ENCODE data around the gene ATAD2B. TPM values are rescaled to one million over a fixed set of nuclear protein-coding genes. Genes with fewer than 3 reads are reported as not detected.

The ATAD2B gene
- total RNA-seq, 1 experiment from 2014 or later = 19.7 TPM

GRCh38 chr2:23760736-23761135 lies 166.2 kb downstream of the ATAD2B start:
- intact Hi-C loops (cut with micrococcal nuclease) = loop anchor here (5.0 to 10.0 kb wide), 2 partner anchors 376 to 1403 kb away; partner anchors contain the start of gene KLHL29
- no TSS peak for BruUV-seq (replicated peaks)
- peaks cover 25% of the 10 kb centered on the region for H3K4me1 Mint-ChIP-seq (ENCODE audit: insufficient read depth, unreplicated experiment)
- H3K36me3 Mint-ChIP-seq (ENCODE audit: insufficient read depth, unreplicated experiment) = peaks cover 23% of the 10 kb centered on the region
- ChIA-PET CTCF (interaction anchor here (0.5 to 1.7 kb wide), 9 partner anchors 12 to 1519 kb away, joined by 3 to 6 read pairs (median 3); no protein-coding TSS in a partner anchor), POLR2A (interaction anchor here (0.8 kb wide), 1 partner anchor 15 kb away, joined by 3 read pairs; no protein-coding TSS in a partner anchor)
- no peaks in the 10 kb centered on the region for H3K9me3 Mint-ChIP-seq (ENCODE audit: unreplicated experiment)
- no peak overlapping the region for H3K4me3 Mint-ChIP-seq (ENCODE audit: unreplicated experiment)
- DNase-seq (ENCODE audit: unreplicated experiment) = peak; percentile 41
- H3K27me3 Mint-ChIP-seq (ENCODE audit: insufficient read depth, unreplicated experiment) = no peaks in the 10 kb centered on the region
- TF ChIP-seq CTCF (IDR thresholded peaks at IDR 0.05; ENCODE audit: unreplicated experiment) = no peak
- peak overlapping the region; percentile 82 for H3K27ac Mint-ChIP-seq (ENCODE audit: low read depth, unreplicated experiment)

DNA sequence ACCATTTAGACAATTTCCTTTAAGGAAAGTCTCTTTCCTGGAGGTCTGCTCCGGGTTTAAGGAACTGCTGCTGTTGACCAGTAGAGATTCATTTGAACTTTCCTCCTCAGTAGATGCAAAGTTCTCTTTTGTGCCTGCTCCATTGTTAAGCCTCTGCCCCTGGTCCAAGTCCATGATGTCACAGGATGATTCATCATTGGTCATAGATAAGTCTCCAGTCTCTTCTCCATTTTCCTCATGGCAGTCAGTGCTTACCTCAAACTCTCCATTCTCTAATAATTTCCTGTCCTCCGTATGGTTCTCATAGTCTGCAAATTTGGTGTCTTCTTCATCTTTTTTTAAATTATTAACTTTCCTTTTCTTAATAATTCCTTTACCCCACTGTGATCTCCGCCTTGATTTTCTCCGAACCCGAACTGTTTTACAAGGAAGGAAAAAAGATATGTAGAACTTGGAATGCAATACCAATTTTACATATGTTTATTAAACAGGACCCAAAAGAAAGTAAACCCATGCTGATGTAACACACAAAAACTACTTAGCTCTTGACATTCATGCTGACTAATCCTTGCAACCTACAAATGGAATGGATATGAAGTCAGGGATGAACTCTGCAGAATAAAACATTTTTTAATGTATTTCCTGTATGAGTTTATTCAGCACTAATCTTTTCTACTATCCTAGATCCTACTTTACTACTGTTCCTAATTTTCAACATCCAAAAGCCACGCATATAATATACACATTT lies 169.1 kb downstream of the ATAD2B start:
- TF ChIP-seq CTCF (IDR thresholded peaks at IDR 0.05; ENCODE audit: unreplicated experiment) = no peak
- intact Hi-C loops (cut with micrococcal nuclease) = no loop called here
- peak; percentile 80 for DNase-seq (ENCODE audit: unreplicated experiment)
- Mint-ChIP-seq H3K9me3 (ENCODE audit: unreplicated experiment) (no peaks in the 10 kb centered on the region), H3K27ac (ENCODE audit: low read depth, unreplicated experiment) (peak overlapping the region; percentile 82), H3K27me3 (ENCODE audit: insufficient read depth, unreplicated experiment) (no peaks in the 10 kb centered on the region), H3K4me3 (ENCODE audit: unreplicated experiment) (no peak overlapping the region), H3K4me1 (ENCODE audit: insufficient read depth, unreplicated experiment) (peaks cover 25% of the 10 kb centered on the region), H3K36me3 (ENCODE audit: insufficient read depth, unreplicated experiment) (peaks cover 28% of the 10 kb centered on the region)
- POLR2A ChIA-PET = interaction anchor here (0.5 to 2.2 kb wide), 7 partner anchors 9 to 585 kb away, joined by 3 to 14 read pairs (median 4); no protein-coding TSS in a partner anchor
- CTCF ChIA-PET = interaction anchor here (0.6 to 1.4 kb wide), 4 partner anchors 9 to 390 kb away, joined by 3 to 4 read pairs (median 3); no protein-coding TSS in a partner anchor
- BruUV-seq (replicated peaks) = TSS peak; percentile 51

GRCh38 chr2:23756593-23757292 lies 170.2 kb downstream of the ATAD2B start:
- no peak for DNase-seq (ENCODE audit: unreplicated experiment)
- H3K4me1 Mint-ChIP-seq (ENCODE audit: insufficient read depth, unreplicated experiment) = peaks cover 25% of the 10 kb centered on the region
- intact Hi-C loops (cut with micrococcal nuclease) = no loop called here
- ChIA-PET POLR2A (interaction anchor here (0.6 to 2.2 kb wide), 4 partner anchors 11 to 171 kb away, joined by 3 to 14 read pairs (median 4); partner anchors contain the start of gene ATAD2B), CTCF (interaction anchor here (0.7 to 1.5 kb wide), 4 partner anchors 9 to 1401 kb away, joined by 3 to 4 read pairs (median 4); no protein-coding TSS in a partner anchor)
- no peak overlapping the region for H3K4me3 Mint-ChIP-seq (ENCODE audit: unreplicated experiment)
- no TSS peak for BruUV-seq (replicated peaks)
- H3K27ac Mint-ChIP-seq (ENCODE audit: low read depth, unreplicated experiment) = peak overlapping the region; percentile 82
- H3K36me3 Mint-ChIP-seq (ENCODE audit: insufficient read depth, unreplicated experiment) = peaks cover 16% of the 10 kb centered on the region
- no peaks in the 10 kb centered on the region for H3K9me3 Mint-ChIP-seq (ENCODE audit: unreplicated experiment)
- H3K27me3 Mint-ChIP-seq (ENCODE audit: insufficient read depth, unreplicated experiment) = no peaks in the 10 kb centered on the region
- TF ChIP-seq CTCF (IDR thresholded peaks at IDR 0.05; ENCODE audit: unreplicated experiment) = no peak

GRCh38 chr2:23754970-23755369 lies 172.0 kb downstream of the ATAD2B start:
- no peak for DNase-seq (ENCODE audit: unreplicated experiment)
- Mint-ChIP-seq H3K27me3 (ENCODE audit: insufficient read depth, unreplicated experiment) (no peaks in the 10 kb centered on the region), H3K36me3 (ENCODE audit: insufficient read depth, unreplicated experiment) (peaks cover 18% of the 10 kb centered on the region), H3K4me3 (ENCODE audit: unreplicated experiment) (no peak overlapping the region), H3K27ac (ENCODE audit: low read depth, unreplicated experiment) (no peak overlapping the region), H3K4me1 (ENCODE audit: insufficient read depth, unreplicated experiment) (peaks cover 19% of the 10 kb centered on the region), H3K9me3 (ENCODE audit: unreplicated experiment) (no peaks in the 10 kb centered on the region)
- no TSS peak for BruUV-seq (replicated peaks)
- intact Hi-C loops (cut with micrococcal nuclease) = no loop called here
- POLR2A ChIA-PET = interaction anchor here (1.3 kb wide), 1 partner anchor 9 kb away, joined by 3 read pairs; no protein-coding TSS in a partner anchor
- CTCF ChIA-PET = interaction anchor here (0.6 kb wide), 1 partner anchor 167 kb away, joined by 4 read pairs; no protein-coding TSS in a partner anchor
- TF ChIP-seq CTCF (IDR thresholded peaks at IDR 0.05; ENCODE audit: unreplicated experiment) = no peak

All from MCF 10A (cell line).